HG02623 (cell line): ENCODE data around the gene OR52D1.

ENCODE experiments used
- ATAC-seq: cut with Tn5 transposase; IDR thresholded peaks from one replicate; pipeline ENCODE4 v1.9.1; 2021; ENCODE audit warnings: moderate library complexity; ENCODE audit not compliant: unreplicated experiment

OR52D1 gene

DNA sequence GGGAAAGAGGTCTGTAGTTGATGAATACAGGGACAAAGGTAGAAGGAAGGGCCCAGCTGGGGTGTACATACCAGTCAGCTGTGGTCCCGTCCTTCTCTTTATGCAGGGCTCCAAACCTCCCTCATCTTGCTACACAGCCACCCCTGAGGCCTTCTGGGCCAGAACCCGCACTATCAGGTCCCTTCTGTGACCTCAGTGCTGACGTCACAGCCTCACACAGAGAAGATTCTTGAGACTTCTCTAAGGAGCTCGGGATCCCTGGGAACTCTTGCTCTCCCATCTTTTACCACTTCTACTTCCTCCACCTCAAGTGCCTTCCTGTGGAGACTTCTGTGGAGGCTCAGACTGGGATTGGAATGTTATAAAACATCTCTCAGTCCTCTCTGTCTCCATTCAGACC lies 21.3 kb downstream of the OR52D1 start, which contains the start of gene UBQLN3:
UBQLN3 (minus strand) TSS at position 155 of the 400 bp plus-strand sequence. CDS start 399 bp downstream, outside the sequence.
- no peak for ATAC-seq

DNA sequence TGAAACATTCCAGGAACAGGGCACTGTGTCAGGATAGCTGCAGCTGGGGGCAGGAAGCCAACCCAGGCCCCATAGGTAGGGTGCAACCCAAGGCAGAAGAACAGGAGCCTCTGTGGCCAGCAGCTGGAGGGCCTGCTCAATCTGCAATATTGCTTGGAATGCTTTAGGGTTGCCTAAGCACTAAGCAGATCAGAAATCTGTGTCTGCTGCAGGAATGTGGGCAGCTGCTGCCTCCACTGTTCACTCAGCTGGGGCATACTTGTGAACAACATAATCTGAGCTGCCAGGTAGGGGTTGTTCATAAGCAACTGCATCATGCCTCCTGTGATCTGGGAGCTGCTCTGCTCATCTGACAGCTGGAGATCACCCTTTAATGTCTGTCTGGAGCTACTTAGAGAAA lies 26.4 kb downstream of the OR52D1 start:
- no peak for ATAC-seq

DNA sequence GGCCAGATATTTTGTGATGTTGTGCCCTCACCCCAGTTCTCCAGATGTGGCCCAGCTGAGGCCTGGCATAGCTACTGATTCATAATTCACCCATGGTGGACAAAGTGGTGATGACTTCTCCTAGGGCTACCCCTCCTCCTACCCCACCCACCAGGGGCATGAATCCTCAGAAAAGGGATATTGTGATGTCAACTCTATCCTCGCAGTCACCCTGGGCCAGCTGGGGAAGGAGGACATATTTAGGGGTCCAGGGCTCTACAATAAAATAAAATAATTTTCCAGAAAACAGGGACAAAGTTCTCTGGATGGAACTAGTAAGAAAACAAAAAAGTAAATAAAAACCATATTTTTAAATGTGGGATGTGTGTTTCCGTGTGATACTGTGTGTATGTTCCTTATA lies 28.1 kb downstream of the OR52D1 start, which contains the start of gene UBQLNL:
UBQLNL (minus strand) TSS at position 101 of the 400 bp plus-strand sequence. CDS start 258 bp downstream, outside the sequence.
- no peak for ATAC-seq

DNA sequence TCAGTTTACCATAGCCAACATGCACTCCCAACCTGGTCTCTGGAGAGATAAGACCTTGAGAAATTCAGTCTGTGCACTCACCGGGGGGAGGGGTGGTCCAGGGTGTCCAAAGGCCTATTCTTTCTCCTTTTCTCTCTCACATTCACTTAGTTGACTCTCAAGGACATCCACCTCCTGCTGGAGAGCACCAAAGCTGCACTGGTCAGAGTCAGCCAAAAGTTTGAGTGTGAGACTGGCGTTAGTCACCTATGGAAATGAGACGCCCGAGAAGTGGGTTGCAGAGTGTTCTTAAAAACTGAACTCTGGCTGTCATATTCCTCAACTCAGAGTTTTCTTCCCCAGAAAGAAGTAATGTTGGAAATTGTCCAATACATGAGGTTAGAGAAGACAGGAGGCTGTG lies 33.1 kb downstream of the OR52D1 start:
- ATAC-seq = no peak

DNA sequence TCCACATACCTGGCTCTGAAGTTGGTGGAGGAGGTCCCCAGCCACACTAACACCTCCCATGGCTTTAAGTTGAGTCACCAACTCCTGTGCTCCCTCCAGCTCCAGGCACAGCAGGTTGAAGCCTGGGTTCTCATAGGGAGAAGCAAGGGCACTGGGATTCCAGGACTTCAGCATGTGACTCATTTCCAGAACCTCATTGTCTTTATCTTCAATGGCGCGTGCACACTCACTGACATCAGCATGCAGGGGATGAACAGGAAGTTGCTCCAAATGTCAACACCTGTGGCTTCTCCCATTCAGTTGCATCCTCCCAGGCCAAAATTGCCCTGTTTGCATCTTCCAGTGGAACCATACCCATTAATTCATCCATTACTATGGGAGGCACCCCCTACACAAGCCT lies 33.8 kb downstream of the OR52D1 start:
- ATAC-seq = no peak

DNA sequence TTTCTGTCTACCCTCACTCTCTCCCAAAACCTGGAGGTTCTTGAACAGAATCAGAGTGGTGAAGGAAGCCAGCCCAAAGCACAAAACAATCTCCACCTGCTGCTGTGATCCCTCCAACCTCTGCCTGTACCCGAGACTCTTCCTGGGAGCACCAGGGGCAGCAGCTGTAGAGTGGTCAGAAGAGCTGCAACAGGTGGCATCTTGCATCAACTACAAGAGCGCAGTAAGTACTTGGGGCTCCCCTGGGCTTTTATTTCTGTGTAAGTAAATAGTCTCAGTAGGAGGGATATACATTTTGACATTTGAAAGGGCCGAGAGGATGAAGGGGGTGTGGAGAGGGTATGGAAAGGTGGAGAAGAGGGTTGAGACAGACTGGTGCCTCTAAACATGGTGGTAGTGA lies 36.3 kb downstream of the OR52D1 start:
- no peak for ATAC-seq

DNA sequence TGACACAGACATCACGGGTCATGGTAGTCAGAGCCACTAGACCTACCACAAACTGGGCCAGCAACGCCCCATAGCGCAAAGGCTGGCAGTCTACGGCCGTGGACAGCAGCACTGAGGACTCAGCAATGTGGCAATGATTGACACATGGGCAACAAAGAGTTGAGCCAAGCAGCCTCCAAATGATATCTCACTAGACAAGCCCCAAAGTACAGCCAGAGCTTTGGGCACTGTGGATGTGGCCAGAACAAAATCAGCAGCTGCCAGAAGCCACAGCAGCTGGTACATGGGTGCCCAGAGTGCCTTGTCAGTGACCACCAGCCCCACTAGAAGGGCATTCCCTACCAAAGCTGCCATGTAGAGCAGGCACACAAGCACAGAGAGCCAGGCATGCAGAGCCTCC lies 39.2 kb downstream of the OR52D1 start:
- no peak for ATAC-seq

DNA sequence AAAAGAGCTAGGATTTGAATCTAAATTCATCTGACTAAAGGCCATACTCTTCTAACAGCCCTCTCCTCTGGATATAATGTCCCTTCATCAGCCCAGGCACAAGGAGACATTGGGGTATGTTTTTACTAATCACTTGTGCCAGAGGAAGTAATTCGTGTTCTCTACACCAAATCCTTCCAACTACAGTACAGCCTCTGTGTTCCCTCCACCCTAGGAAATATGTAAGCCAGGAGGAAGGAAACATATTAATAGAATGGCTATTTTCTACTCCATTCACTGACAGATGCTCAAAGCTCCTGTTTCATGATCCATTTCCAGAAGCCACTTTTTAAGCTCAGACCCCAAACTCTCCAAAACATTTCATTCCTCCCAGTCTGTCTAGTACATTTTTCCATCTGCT lies 40.0 kb downstream of the OR52D1 start:
- ATAC-seq = no peak

DNA sequence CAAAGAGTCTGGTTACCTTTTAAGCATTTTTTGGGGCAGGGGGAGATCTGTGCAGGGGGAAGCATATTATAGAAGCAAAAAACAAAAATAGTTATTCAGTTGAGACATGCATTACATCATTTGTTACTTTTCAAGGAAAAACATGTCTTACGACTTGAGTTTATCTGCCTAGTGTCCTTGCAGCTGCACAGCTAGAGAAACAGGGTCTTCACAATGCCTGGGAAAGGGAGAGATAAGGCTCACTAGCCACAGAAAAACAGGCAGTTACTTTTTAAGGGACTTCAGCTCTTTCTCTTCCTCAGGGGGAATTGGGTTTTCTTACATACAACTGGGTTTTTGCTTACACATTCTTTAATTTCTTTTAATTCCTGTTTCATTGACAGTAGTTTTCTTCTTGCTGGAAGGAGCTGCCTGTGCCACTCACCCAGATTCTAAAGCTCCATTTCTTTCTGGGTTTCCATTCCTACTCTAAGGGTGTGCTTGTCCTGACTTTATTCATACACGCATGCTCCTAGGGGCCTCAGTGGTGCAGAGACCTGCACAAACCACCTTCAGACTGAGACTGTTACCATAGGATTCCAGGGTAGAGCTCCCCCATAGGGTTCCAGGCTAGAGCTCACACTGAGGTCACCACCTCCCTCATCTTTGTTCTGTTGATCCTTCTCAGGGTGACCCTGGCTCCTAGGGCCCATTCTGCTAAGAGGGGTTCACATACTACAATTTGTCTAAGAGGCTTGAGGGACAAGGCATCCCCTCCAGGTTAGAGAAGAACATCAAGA lies 42.8 kb downstream of the OR52D1 start:
- ATAC-seq = no peak

DNA sequence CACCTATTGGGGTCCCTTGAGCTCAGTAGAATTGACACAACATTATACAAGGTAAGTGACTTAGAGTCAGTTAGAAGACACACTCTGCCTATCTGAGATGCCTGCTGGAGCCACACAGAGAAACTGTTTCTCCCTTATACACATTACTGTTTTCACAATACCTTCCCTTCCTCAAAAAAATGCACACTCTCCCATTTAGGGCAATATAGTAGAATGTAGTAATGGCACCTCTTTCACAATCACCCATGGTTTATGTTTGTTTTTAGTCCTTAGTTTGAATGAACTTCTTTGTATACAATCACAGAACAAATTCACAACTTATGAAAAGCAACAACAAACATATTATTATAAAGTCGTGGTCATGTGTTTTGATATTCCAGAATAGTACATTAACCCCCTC lies 45.6 kb downstream of the OR52D1 start:
- no peak for ATAC-seq

DNA sequence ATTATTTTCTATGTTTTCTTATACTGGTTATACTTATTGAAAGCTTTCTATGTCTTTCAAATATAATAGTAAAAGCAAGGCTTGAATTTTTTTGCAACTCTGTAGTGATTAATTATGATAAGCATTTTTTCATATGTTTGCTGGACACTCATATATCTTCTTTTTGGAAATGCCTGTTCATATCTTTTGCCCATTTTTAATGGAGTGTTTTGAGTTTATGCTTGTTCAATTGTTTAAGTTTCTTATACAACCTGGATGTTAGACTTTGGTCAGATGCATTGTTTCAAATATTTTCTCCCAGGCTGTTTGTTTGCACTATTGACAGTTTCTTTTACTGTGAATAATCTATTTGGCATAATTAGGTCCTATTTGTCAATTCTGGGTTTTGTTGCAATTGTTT lies 48.0 kb downstream of the OR52D1 start:
- ATAC-seq = no peak
